CD4-positive, alpha-beta T cell treated with Interleukin-10 for 1 hour (primary cell): ENCODE results near the gene GATC.
"Not testable (repeated sequence)": the region's sequence is repeated elsewhere in the genome, so short reads cannot be mapped to it uniquely, and the experiment has no call there.

ENCODE experiments used
- DNase-seq: peaks from one replicate; pipeline ENCODE4 v3.0.0-alpha.2; 2020

GATC gene

GRCh38 chr12:120437735-120438494 lies 8.3 kb upstream of the GATC start, which contains the start of gene COX6A1:
Gene COX6A1, plus strand, starts transcription at chr12:120438113. Its CDS starts 14 bp downstream, at chr12:120438127.
- peak; percentile 99 for DNase-seq

GRCh38 chr12:120438495-120439198 lies 7.6 kb upstream of the GATC start:
- no peak for DNase-seq

- DNase-seq: peak; percentile 85
Observed at GRCh38 chr12:120439646-120440247, 6.5 kb upstream of the GATC start.

GRCh38 chr12:120444676-120445075 lies 1.6 kb upstream of the GATC start:
- no peak for DNase-seq

- not testable (repeated sequence) for DNase-seq
Observed at GRCh38 chr12:120446844-120447178, 567 bp downstream of the GATC start.

GRCh38 chr12:120447992-120448391 lies 1.7 kb downstream of the GATC start:
- no peak for DNase-seq

GRCh38 chr12:120452524-120452923 lies 6.3 kb downstream of the GATC start:
- DNase-seq: not testable (repeated sequence)

- DNase-seq: no peak
Observed at GRCh38 chr12:120453060-120453750, 7.0 kb downstream of the GATC start.

- peak; percentile 63 for DNase-seq
Observed at GRCh38 chr12:120453977-120454376, 7.7 kb downstream of the GATC start.

- DNase-seq: no peak
Observed at GRCh38 chr12:120455302-120455701, 9.1 kb downstream of the GATC start.

- DNase-seq: peak; percentile 30
Observed at GRCh38 chr12:120457133-120457532, 10.9 kb downstream of the GATC start.

GRCh38 chr12:120460157-120460556 lies 13.9 kb downstream of the GATC start:
- no peak for DNase-seq

GRCh38 chr12:120462099-120462640 lies 15.9 kb downstream of the GATC start:
- no peak for DNase-seq

- DNase-seq: no peak
Observed at GRCh38 chr12:120463712-120464111, 17.5 kb downstream of the GATC start.

GRCh38 chr12:120465756-120466155 lies 19.5 kb downstream of the GATC start:
- no peak for DNase-seq

- peak; percentile 64 for DNase-seq
Observed at GRCh38 chr12:120466560-120467315, 20.5 kb downstream of the GATC start.

GRCh38 chr12:120467439-120467838 lies 21.2 kb downstream of the GATC start:
- DNase-seq: no peak

GRCh38 chr12:120468325-120468820 lies 22.1 kb downstream of the GATC start:
- peak; percentile 26 for DNase-seq

GRCh38 chr12:120468821-120469449 lies 22.7 kb downstream of the GATC start:
- peak; percentile 60 for DNase-seq

- peak; percentile 97 for DNase-seq
Observed at GRCh38 chr12:120469450-120470149, 23.4 kb downstream of the GATC start, which contains the start of gene SRSF9. Gene SRSF9, minus strand, starts transcription at chr12:120469748. Its CDS starts 139 bp downstream, at chr12:120469609.
